Neural cell (in vitro differentiated cells): Measurements from ENCODE around the gene CDH5.

Source experiments
- EP300 ChIP-seq: fragments of 450-650 bp; conservative IDR thresholded peaks from 2 replicates; pipeline ENCODE4 v1.6.1; 2014; ENCODE audit warnings: antibody characterized with exemption, mild to moderate bottlenecking, moderate library complexity; ENCODE audit not compliant: poor library complexity, severe bottlenecking
- EZH2 ChIP-seq: fragments of 200-600, 300-800 bp; shearing (Covaris generic), sonication (generic); IDR thresholded peaks from 2 replicates; pipeline ENCODE4 v1.6.1; 2014; ENCODE audit warnings: antibody characterized with exemption, low read length, borderline replicate concordance, mild to moderate bottlenecking; ENCODE audit not compliant: insufficient read depth, poor library complexity, severe bottlenecking
- POLR2AphosphoS5 ChIP-seq: IDR thresholded peaks from 2 replicates; pipeline ENCODE4 v1.6.1; 2012
- RAD21 ChIP-seq: fragments of 450-650 bp; conservative IDR thresholded peaks from 2 replicates; pipeline ENCODE4 v1.6.1; 2014; ENCODE audit warnings: antibody characterized with exemption, mild to moderate bottlenecking, moderate library complexity
- SMC3 ChIP-seq: fragments of 450-650 bp; conservative IDR thresholded peaks from 2 replicates; pipeline ENCODE4 v1.6.1; 2014; ENCODE audit warnings: antibody characterized with exemption, mild to moderate bottlenecking, moderate library complexity; ENCODE audit not compliant: poor library complexity
- TAF1 ChIP-seq: IDR thresholded peaks from 2 replicates; pipeline ENCODE4 v1.6.1; 2012; ENCODE audit warnings: low read depth
- TF ChIP-seq, protein P1 (sequence below): fragments of 450-650 bp; IDR thresholded peaks from 2 replicates; pipeline ENCODE4 v1.5.1; 2014; ENCODE audit warnings: antibody characterized with exemption, mild to moderate bottlenecking, moderate library complexity; ENCODE audit not compliant: poor library complexity, severe bottlenecking
- TF ChIP-seq, protein P2 (sequence below): IDR thresholded peaks from 2 replicates; pipeline ENCODE4 v1.6.1; 2012; ENCODE audit warnings: borderline replicate concordance

DNA sequence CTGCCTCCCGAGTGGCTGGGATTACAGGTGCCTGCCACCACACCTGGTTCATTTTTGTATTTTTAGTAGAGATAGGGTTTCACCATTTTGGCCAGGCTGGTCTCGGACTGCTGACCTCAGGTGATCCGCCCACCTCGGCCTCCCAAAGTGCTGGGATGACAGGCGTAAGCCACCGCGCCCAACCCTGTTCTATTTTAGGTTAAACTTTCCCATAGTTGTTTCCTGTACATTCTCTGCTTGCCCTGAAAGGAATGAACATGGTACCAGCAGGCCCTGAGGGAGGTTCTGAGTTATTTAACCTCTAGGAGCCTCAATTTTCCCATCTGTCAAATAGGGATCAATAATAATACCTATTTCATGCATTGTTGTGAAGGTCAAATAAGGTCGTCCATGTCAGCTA is 11.0 kb upstream of the CDH5 start:
- TF ChIP-seq POLR2AphosphoS5 (no peak), TAF1 (no peak), EZH2 (no peak), EP300 (no peak), RAD21 (no peak), SMC3 (no peak)
- TF ChIP-seq, protein P1, sequence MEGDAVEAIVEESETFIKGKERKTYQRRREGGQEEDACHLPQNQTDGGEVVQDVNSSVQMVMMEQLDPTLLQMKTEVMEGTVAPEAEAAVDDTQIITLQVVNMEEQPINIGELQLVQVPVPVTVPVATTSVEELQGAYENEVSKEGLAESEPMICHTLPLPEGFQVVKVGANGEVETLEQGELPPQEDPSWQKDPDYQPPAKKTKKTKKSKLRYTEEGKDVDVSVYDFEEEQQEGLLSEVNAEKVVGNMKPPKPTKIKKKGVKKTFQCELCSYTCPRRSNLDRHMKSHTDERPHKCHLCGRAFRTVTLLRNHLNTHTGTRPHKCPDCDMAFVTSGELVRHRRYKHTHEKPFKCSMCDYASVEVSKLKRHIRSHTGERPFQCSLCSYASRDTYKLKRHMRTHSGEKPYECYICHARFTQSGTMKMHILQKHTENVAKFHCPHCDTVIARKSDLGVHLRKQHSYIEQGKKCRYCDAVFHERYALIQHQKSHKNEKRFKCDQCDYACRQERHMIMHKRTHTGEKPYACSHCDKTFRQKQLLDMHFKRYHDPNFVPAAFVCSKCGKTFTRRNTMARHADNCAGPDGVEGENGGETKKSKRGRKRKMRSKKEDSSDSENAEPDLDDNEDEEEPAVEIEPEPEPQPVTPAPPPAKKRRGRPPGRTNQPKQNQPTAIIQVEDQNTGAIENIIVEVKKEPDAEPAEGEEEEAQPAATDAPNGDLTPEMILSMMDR, result no peak
- TF ChIP-seq, protein P2, sequence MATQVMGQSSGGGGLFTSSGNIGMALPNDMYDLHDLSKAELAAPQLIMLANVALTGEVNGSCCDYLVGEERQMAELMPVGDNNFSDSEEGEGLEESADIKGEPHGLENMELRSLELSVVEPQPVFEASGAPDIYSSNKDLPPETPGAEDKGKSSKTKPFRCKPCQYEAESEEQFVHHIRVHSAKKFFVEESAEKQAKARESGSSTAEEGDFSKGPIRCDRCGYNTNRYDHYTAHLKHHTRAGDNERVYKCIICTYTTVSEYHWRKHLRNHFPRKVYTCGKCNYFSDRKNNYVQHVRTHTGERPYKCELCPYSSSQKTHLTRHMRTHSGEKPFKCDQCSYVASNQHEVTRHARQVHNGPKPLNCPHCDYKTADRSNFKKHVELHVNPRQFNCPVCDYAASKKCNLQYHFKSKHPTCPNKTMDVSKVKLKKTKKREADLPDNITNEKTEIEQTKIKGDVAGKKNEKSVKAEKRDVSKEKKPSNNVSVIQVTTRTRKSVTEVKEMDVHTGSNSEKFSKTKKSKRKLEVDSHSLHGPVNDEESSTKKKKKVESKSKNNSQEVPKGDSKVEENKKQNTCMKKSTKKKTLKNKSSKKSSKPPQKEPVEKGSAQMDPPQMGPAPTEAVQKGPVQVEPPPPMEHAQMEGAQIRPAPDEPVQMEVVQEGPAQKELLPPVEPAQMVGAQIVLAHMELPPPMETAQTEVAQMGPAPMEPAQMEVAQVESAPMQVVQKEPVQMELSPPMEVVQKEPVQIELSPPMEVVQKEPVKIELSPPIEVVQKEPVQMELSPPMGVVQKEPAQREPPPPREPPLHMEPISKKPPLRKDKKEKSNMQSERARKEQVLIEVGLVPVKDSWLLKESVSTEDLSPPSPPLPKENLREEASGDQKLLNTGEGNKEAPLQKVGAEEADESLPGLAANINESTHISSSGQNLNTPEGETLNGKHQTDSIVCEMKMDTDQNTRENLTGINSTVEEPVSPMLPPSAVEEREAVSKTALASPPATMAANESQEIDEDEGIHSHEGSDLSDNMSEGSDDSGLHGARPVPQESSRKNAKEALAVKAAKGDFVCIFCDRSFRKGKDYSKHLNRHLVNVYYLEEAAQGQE, result no peak
